HCT116 (cell line): ENCODE results near the gene CAMK1D. TPM values are rescaled to one million over a fixed set of nuclear protein-coding genes. Genes with fewer than 3 reads are reported as not detected.

Source experiments
- ATAC-seq: fragments of 200-7000 bp; cut with Tn5 transposase; 2 replicates; pipeline ENCODE4 v1.9.1; 2020; ENCODE audit warnings: mild to moderate bottlenecking, moderate library complexity
- BruUV-seq: library from RNA; stranded (reverse); fragments of 400-500 nt; replicated peaks from 2 replicates; lab custom pipeline; 2021; lab: Mats Ljungman, UMichigan
- CTCF ChIA-PET: fragments of 300-600 bp; sonication (Branson Sonifier 250); formaldehyde crosslinking; loops from one replicate; lab custom pipeline; 2021; ENCODE audit warnings: antibody characterized with exemption; lab: Charles Lee
- POLR2A ChIA-PET: fragments of 300-600, 350-600 bp; sonication (Branson Sonifier 250); formaldehyde crosslinking; loops from one replicate; lab custom pipeline; 2021; ENCODE audit warnings: antibody characterized with exemption; lab: Charles Lee
- RAD21 ChIA-PET, 2 experiments: fragments of 300-600 bp; sonication (Branson Sonifier 250); formaldehyde crosslinking; loops; one replicate each; lab custom pipeline; 2023; ENCODE audit warnings: low total read pairs in 2 of 2; ENCODE audit not compliant: uncharacterized antibody in 2 of 2, unreplicated experiment in 2 of 2, low non-redundant PET in 1 of 2; lab: Charles Lee
- DNase-seq: peaks from one replicate; pipeline ENCODE4 v3.0.0-alpha.2; 2010; ENCODE audit warnings: low read depth, low spot score
- H2AFZ ChIP-seq: fragments of 200-600 bp; shearing (Covaris generic), sonication (generic); 2 replicates; pipeline ENCODE4 v1.6.1; 2017; ENCODE audit warnings: low read depth, mixed run types, mixed read lengths, antibody characterized with exemption, low read length; ENCODE audit not compliant: poor library complexity, severe bottlenecking
- H3K27ac ChIP-seq: 2 replicates; pipeline ENCODE4 v1.5.1; 2012; ENCODE audit warnings: low read depth, low read length
- H3K27me3 ChIP-seq: fragments of 200-600 bp; sonication (generic); 2 replicates; pipeline ENCODE4 v1.6.1; 2016; ENCODE audit warnings: mixed run types, low read length, mixed read lengths; ENCODE audit not compliant: insufficient read depth
- H3K36me3 ChIP-seq, 2 experiments: fragments of 200-500 bp in 1 of 2; fragments of 200-600 bp in 1 of 2; sonication (Bioruptor generic) in 1 of 2; sonication (generic) in 1 of 2; 2 replicates each; pipeline versions ENCODE4 v1.5.1 to v1.6.1; 2014 to 2016; ENCODE audit warnings: low read length in 2 of 2, inconsistent platforms in 1 of 2, mixed read lengths in 1 of 2, mixed run types in 1 of 2; ENCODE audit not compliant: insufficient read depth in 2 of 2, control insufficient read depth in 1 of 2
- H3K4me1 ChIP-seq, 2 experiments: fragments of 200-600 bp in 1 of 2; sonication (generic) in 1 of 2; 2 replicates each; pipeline versions ENCODE4 v1.5.1 to v1.6.1; 2012 to 2017; ENCODE audit warnings: low read length in 2 of 2, inconsistent platforms in 1 of 2, mild to moderate bottlenecking in 1 of 2, mixed read lengths in 1 of 2, mixed run types in 1 of 2, moderate library complexity in 1 of 2; ENCODE audit not compliant: insufficient read depth in 2 of 2, control insufficient read depth in 1 of 2
- H3K4me2 ChIP-seq: fragments of 200-600 bp; sonication (generic); 2 replicates; pipeline ENCODE4 v1.6.1; 2017; ENCODE audit warnings: mixed run types, low read length, mixed read lengths
- H3K4me3 ChIP-seq, 2 experiments: fragments of 200-600 bp in 1 of 2; sonication (generic) in 1 of 2; replicated peaks in 1 of 2; 2 replicates each; pipeline ENCODE4 v1.5.1; 2011 to 2016; ENCODE audit warnings: low read length in 2 of 2, control low read depth in 1 of 2, low read depth in 1 of 2, mild to moderate bottlenecking in 1 of 2, mixed read lengths in 1 of 2, mixed run types in 1 of 2
- H3K79me2 ChIP-seq: fragments of 200-600 bp; sonication (generic); 2 replicates; pipeline ENCODE4 v1.6.1; 2017; ENCODE audit warnings: mild to moderate bottlenecking, mixed run types, low read length, moderate library complexity, mixed read lengths; ENCODE audit not compliant: insufficient read depth
- H3K9ac ChIP-seq: fragments of 200-600 bp; sonication (generic); 2 replicates; pipeline ENCODE4 v1.6.1; 2016; ENCODE audit warnings: low read length, mixed read lengths
- H3K9me2 ChIP-seq: fragments of 200-600 bp; sonication (generic), shearing (Covaris generic); 2 replicates; pipeline ENCODE4 v1.6.1; 2017; ENCODE audit warnings: mixed run types, mild to moderate bottlenecking, moderate library complexity; ENCODE audit not compliant: insufficient read depth
- H3K9me3 ChIP-seq, 2 experiments: fragments of 200-500 bp in 1 of 2; fragments of 200-600 bp in 1 of 2; sonication (Bioruptor generic) in 1 of 2; sonication (generic) in 1 of 2; 2 replicates each; pipeline ENCODE4 v1.6.1; 2014 to 2017; ENCODE audit warnings: low read length in 2 of 2, mixed read lengths in 2 of 2, inconsistent platforms in 1 of 2, low read depth in 1 of 2, mild to moderate bottlenecking in 1 of 2, mixed run types in 1 of 2, moderate library complexity in 1 of 2; ENCODE audit not compliant: control insufficient read depth in 1 of 2, insufficient read depth in 1 of 2
- H4K20me1 ChIP-seq: fragments of 200-600 bp; sonication (generic), shearing (Covaris generic); 2 replicates; pipeline ENCODE4 v1.6.1; 2017; ENCODE audit warnings: mixed run types, mild to moderate bottlenecking, moderate library complexity; ENCODE audit not compliant: insufficient read depth
- CEBPB ChIP-seq: IDR thresholded peaks from 2 replicates; pipeline ENCODE4 v1.6.1; 2012; ENCODE audit warnings: low read depth
- CTCF ChIP-seq, 3 experiments: fragments of 200-600 bp in 1 of 3; sonication (generic) in 1 of 3; IDR thresholded peaks in 2 of 3; conservative IDR thresholded peaks in 1 of 3; 2 replicates each; pipeline ENCODE4 v1.5.1; 2012 to 2017; ENCODE audit warnings: low read depth in 2 of 3, low read length in 2 of 3, antibody characterized with exemption in 1 of 3, borderline replicate concordance in 1 of 3, control low read depth in 1 of 3, mild to moderate bottlenecking in 1 of 3, mixed read lengths in 1 of 3, mixed run types in 1 of 3, moderate library complexity in 1 of 3; ENCODE audit not compliant: insufficient read depth in 1 of 3
- EGR1 ChIP-seq: IDR thresholded peaks from 2 replicates; pipeline ENCODE4 v1.6.1; 2012; ENCODE audit warnings: low read depth
- POLR2AphosphoS5 ChIP-seq: IDR thresholded peaks from 2 replicates; pipeline ENCODE4 v1.6.1; 2011; ENCODE audit warnings: mild to moderate bottlenecking, low read depth, low read length, moderate library complexity
- RAD21 ChIP-seq: IDR thresholded peaks from 2 replicates; pipeline ENCODE4 v1.6.1; 2012; ENCODE audit warnings: low read depth, mild to moderate bottlenecking
- REST ChIP-seq: IDR thresholded peaks from 2 replicates; pipeline ENCODE4 v1.6.1; 2012; ENCODE audit warnings: low read depth
- SIN3A ChIP-seq: IDR thresholded peaks from 2 replicates; pipeline ENCODE4 v1.6.1; 2012; ENCODE audit warnings: low read depth
- YY1 ChIP-seq: IDR thresholded peaks from 2 replicates; pipeline ENCODE4 v1.6.1; 2011; ENCODE audit warnings: low read length, low read depth, moderate library complexity, mild to moderate bottlenecking; ENCODE audit not compliant: insufficient replicate concordance; ENCODE audit errors: extremely low read depth
- ZFX ChIP-seq: fragments of 450-650 bp; IDR thresholded peaks from 2 replicates; pipeline ENCODE4 v1.6.1; 2017
- intact Hi-C: fragments of 100-400 bp; cut with micrococcal nuclease; formaldehyde crosslinking; loops from 2 replicates; pipeline ENCODE4 v1.10.0; 2022
- total RNA-seq: library from RNA; stranded (reverse); gene quantifications from one replicate; pipeline ENCODE4 v1.2.1, GENCODE V29; 2021; ENCODE audit not compliant: unreplicated experiment

Gene CAMK1D
- total RNA-seq, 1 experiment from 2014 or later, result 9.6 TPM

GRCh38 chr10:12733271-12733670 lies 383.9 kb downstream of the CAMK1D start:
- intact Hi-C loops, result no loop called here
- BruUV-seq, result no TSS peak
- CTCF ChIA-PET, result no interaction called here
- no peak overlapping the region for H3K4me2 ChIP-seq
- no peaks in the 10 kb centered on the region for H4K20me1 ChIP-seq
- no peaks in the 10 kb centered on the region for H3K9me3 ChIP-seq
- H3K79me2 ChIP-seq, result no peaks in the 10 kb centered on the region
- ATAC-seq, result no peak
- no peak overlapping the region for H3K4me3 ChIP-seq
- POLR2A ChIA-PET, result no interaction called here
- DNase-seq, result no peak
- no peak overlapping the region for H2AFZ ChIP-seq
- TF ChIP-seq REST, result no peak
- no peak for TF ChIP-seq ZFX
- no peak for TF ChIP-seq POLR2AphosphoS5
- TF ChIP-seq CTCF (IDR thresholded peaks at IDR 0.05 in 2 of 3, conservative IDR thresholded peaks at IDR 0.05 in 1 of 3; ENCODE audit: borderline replicate concordance in 1 of 3, insufficient read depth in 1 of 3, low read depth in 2 of 3, low read length in 2 of 3), result no peak
- TF ChIP-seq SIN3A, result no peak
- no peak for TF ChIP-seq YY1
- no peak for TF ChIP-seq EGR1
- TF ChIP-seq CEBPB, result no peak
- no peak for TF ChIP-seq RAD21
- H3K36me3 ChIP-seq, result no peaks in the 10 kb centered on the region
- H3K27ac ChIP-seq, result no peak overlapping the region
- peaks cover 1 to 4% of the 10 kb centered on the region in 2 experiments for H3K4me1 ChIP-seq
- no peak overlapping the region for H3K9ac ChIP-seq
- peaks cover 2% of the 10 kb centered on the region; the same call in 1 of the 2 replicates for H3K27me3 ChIP-seq
- H3K9me2 ChIP-seq, result no peaks in the 10 kb centered on the region
- RAD21 ChIA-PET, result no interaction called here
